ENCODE data around the gene ZNF512B.

The ZNF512B gene

GRCh38 chr20:63955827-63956663 lies 13.7 kb downstream of the ZNF512B start, which contains the start of gene UCKL1 (continued):
- TF ChIP-seq ZNF777 (tag by site-specific recombination; IDR thresholded peaks at IDR 0.05; ENCODE audit: borderline replicate concordance), result peak; percentile 48; the same call in 1 of the 2 replicates
- 0 out of 2 replicates have a peak, but pooled peaks have one; percentile 47 for TF ChIP-seq HOXD13 (CRISPR knock-in tag; IDR thresholded peaks at IDR 0.05; ENCODE audit: borderline replicate concordance)
- TF ChIP-seq ZNF837 (tag by site-specific recombination; IDR thresholded peaks at IDR 0.05), result 0 out of 2 replicates have a peak, but pooled peaks have one; percentile 37
- TF ChIP-seq GLIS2 (tag by site-specific recombination; IDR thresholded peaks at IDR 0.05), result peak; percentile 91
- peak; percentile 94 for TF ChIP-seq ZXDB (tag by site-specific recombination; IDR thresholded peaks at IDR 0.05)
- TF ChIP-seq BCL11B (tag by site-specific recombination; IDR thresholded peaks at IDR 0.05; ENCODE audit: low read depth), result peak; percentile 48; the same call in 1 of the 2 replicates
- TF ChIP-seq, protein P1, sequence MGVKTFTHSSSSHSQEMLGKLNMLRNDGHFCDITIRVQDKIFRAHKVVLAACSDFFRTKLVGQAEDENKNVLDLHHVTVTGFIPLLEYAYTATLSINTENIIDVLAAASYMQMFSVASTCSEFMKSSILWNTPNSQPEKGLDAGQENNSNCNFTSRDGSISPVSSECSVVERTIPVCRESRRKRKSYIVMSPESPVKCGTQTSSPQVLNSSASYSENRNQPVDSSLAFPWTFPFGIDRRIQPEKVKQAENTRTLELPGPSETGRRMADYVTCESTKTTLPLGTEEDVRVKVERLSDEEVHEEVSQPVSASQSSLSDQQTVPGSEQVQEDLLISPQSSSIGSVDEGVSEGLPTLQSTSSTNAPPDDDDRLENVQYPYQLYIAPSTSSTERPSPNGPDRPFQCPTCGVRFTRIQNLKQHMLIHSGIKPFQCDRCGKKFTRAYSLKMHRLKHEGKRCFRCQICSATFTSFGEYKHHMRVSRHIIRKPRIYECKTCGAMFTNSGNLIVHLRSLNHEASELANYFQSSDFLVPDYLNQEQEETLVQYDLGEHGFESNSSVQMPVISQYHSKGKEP (tag by site-specific recombination; IDR thresholded peaks at IDR 0.05), result peak; percentile 18; the same call in 1 of the 2 replicates
- TF ChIP-seq EGR2 (tag by site-specific recombination; IDR thresholded peaks at IDR 0.05; ENCODE audit: low read depth), result peak; percentile 94
- TF ChIP-seq ZNF433 (tag by site-specific recombination; IDR thresholded peaks at IDR 0.05; ENCODE audit: low read depth), result no peak
- no peak for TF ChIP-seq ZNF530 (tag by site-specific recombination; IDR thresholded peaks at IDR 0.05; ENCODE audit: low read depth)
- no peak for TF ChIP-seq ZFP37 (tag by site-specific recombination; IDR thresholded peaks at IDR 0.05)
- TF ChIP-seq ZNF335 (tag by site-specific recombination; conservative IDR thresholded peaks at IDR 0.05), result peak; percentile 22
- peak; percentile 80 for TF ChIP-seq YY2 (tag by site-specific recombination; IDR thresholded peaks at IDR 0.05)
- TF ChIP-seq ZNF513 (tag by site-specific recombination; IDR thresholded peaks at IDR 0.05), result peak; percentile 10; the same call in 1 of the 2 replicates
- no peak; the same call in 1 of the 2 replicates for TF ChIP-seq GLI4 (tag by site-specific recombination; IDR thresholded peaks at IDR 0.05)
- no peak for TF ChIP-seq ZNF514 (tag by site-specific recombination; IDR thresholded peaks at IDR 0.05)
- peak; percentile 50; the same call in 1 of the 2 replicates for TF ChIP-seq ZNF449 (tag by site-specific recombination; IDR thresholded peaks at IDR 0.05)
- TF ChIP-seq ZFHX2 (tag by site-specific recombination; conservative IDR thresholded peaks at IDR 0.05), result peak; percentile 99
- TF ChIP-seq SP3 (tag by site-specific recombination; IDR thresholded peaks at IDR 0.05), result peak; percentile 88
- peak; percentile 20; the same call in 1 of the 2 replicates for TF ChIP-seq ZBTB48 (tag by site-specific recombination; IDR thresholded peaks at IDR 0.05)
- TF ChIP-seq ZNF670 (tag by site-specific recombination; IDR thresholded peaks at IDR 0.05; ENCODE audit: low read depth), result no peak
- TF ChIP-seq KLF10 (tag by site-specific recombination; IDR thresholded peaks at IDR 0.05), result 0 out of 2 replicates have a peak, but pooled peaks have one; percentile 78
- TF ChIP-seq ZNF629 (tag by site-specific recombination; IDR thresholded peaks at IDR 0.05), result 0 out of 2 replicates have a peak, but pooled peaks have one; percentile 10
- TF ChIP-seq ZFP41 (tag by site-specific recombination; IDR thresholded peaks at IDR 0.05; ENCODE audit: borderline replicate concordance), result no peak
- no peak for TF ChIP-seq TCF7L2 (IDR thresholded peaks at IDR 0.05; ENCODE audit: borderline replicate concordance, low read depth, low read length)
- peak; percentile 63 for TF ChIP-seq SP7 (tag by site-specific recombination; IDR thresholded peaks at IDR 0.05)
- no peak for TF ChIP-seq ZNF677 (tag by site-specific recombination; IDR thresholded peaks at IDR 0.05)
- TF ChIP-seq ZBTB7A (tag by site-specific recombination; IDR thresholded peaks at IDR 0.05; ENCODE audit: low read depth), result no peak; the same call in 1 of the 2 replicates
- peak; percentile 63; the same call in 1 of the 2 replicates for TF ChIP-seq ZNF391 (tag by site-specific recombination; IDR thresholded peaks at IDR 0.05; ENCODE audit: borderline replicate concordance, low read depth)
- TF ChIP-seq ZNF26 (tag by site-specific recombination; IDR thresholded peaks at IDR 0.05), result no peak
- TF ChIP-seq ZNF114 (tag by site-specific recombination; IDR thresholded peaks at IDR 0.05), result no peak
- TF ChIP-seq ZNF692 (tag by site-specific recombination; IDR thresholded peaks at IDR 0.05), result peak; percentile 84
- TF ChIP-seq ZNF426 (tag by site-specific recombination; IDR thresholded peaks at IDR 0.05), result no peak

Data from HEK293 (cell line).